GM21390 (cell line): ENCODE measurements around the gene NT5DC4.

Source experiments
- ATAC-seq: cut with Tn5 transposase; IDR thresholded peaks from one replicate; pipeline ENCODE4 v1.9.1; 2021; ENCODE audit not compliant: unreplicated experiment

The NT5DC4 gene

DNA sequence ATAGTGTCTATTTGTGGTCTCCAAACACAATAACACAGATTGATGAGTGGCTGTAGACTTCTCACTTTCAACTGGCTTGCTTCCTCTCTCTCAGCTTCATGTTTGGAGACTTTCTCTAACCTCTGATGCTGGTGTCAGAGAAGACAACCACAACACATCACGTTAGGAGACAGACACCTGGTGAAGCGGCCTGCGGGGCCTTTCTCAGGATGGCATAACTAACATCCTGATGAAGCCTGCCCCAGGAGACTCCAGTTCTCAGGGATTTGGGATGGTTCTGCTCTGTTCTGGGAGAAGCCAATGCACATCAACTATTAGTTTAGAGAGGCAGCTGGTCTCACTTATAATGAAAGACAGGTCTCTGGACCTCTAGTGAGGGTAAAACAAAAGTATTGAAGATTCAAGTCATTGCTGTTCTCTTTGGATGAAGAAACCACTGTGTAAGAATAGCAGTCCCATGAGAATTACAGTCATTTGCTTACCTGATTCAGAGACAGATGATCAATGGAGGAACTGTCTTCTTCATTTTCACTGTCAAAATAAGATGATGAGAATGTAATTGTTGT is 61.5 kb downstream of the NT5DC4 start:
- ATAC-seq = peak; percentile 91

DNA sequence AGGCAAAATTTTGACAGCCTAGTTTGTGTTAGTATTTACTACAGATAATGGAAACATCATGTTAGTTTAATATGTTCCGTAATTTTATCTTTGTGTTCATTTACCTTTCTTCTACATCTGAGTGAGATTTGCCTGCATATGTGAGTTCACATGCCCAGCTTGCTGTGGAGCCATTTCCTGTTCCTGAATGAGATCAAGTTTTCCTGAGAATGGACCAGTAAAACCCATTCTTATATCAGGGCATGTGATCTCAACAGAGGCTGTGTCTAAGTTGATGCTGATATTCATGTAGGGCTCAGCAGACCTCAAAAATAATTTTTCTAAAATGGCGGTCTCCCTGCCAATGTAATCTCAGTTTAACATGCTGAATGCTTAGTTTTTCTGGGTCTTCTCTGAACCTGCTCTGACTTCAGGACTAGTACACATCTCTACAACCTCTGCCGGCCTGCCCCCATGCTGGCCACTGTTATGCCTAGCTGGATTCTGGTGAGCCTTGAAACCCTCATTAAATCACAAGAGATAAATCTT is 62.4 kb downstream of the NT5DC4 start:
- no peak for ATAC-seq

DNA sequence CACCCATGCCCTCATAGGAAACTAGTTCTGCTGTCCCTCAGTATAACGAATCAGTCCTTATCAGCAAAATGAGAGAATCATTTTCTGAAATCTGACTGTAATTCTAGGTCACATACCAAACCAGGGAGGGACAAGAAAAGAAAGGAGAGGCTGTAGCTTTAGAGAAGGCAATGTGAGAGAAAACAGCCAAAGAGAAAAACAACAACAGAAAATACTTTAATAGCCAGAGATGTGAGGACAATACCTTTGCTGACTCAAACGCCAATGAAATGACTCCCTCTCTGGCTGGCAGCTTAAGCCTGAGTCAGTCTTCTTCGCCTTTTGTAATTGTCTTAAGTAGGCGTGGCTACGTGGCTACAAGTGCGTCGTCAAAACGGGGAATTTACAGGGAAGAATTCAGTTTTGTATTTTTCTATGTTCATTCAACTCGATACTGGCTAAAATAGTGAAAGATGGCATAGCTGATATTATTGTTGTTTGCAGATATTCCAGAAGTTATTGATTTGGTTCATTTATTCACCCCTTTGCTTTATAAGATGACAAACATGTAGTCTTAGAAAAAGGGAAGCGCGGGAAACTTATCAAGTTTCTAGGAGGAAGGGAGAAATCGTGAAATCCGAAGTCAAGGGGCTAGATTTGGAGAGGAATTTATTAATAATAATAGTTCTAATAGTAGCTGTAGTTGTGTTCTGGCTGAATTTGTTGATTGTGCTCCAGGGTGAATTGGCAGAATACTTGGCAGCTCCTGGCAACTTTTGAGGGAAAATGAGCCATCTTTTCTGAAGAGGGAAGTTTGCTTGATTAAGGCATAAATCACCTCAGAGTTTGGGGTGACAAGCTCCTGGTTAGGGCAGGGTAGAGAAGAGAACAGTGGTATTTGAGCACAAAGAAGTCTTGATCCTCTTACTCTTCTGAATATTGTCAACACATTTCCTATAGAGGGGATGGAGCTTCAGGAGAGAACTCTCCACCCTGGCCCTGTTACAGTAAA is 63.7 kb downstream of the NT5DC4 start, which contains the start of gene IL1A:
IL1A (minus strand) TSS at position 295 of the 991 bp plus-strand sequence. CDS start 723 bp downstream, outside the sequence.
- ATAC-seq = no peak

DNA sequence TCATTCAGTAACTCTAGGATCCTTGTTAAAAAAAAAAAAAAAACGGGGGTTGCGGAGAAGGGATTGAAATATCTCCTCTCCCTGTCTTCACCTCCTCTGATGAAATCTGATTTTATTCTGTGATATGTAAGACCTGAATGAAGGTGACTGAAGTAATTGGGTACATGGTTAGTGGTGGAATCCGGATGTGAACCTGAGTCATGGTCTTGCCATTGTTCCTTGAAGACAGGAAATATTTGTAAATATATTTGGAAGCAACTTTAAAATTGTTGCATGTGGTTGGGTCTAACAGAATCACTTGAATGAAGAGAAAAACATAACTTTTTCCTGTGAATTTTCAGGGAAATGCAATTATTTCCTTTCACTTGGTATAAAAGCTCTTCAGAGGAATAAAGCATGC is 66.5 kb downstream of the NT5DC4 start:
- no peak for ATAC-seq

DNA sequence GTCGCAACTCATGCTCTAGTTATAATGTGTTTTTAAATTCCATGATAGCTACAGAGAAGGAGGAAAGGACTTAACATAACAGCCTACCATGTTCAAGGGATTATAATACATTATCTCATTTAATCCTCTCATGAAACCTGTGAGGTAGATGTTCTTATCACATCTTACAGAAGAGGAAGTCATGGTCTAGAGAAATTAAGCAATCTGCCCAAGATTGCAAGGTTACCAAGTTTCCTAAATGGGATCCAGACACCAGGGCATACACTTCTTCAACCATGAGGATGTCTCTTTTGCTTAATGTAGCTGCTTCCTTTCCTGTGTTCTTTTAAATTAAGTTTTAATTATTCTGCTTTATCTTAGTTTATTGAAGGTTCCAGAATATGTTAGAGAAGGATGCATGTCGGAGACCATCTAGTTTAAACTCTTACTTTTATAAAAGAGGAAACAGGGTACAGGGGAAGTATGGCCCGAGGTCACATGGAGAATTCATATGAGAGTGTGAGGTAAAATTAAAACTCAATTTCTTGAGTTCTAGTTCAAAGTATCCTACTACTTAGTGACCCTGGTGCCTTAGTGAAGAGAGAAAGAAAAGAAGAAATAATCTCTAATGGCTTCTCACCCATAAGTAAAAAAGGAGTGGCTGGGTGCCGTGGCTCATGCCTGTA is 67.0 kb downstream of the NT5DC4 start:
- no peak for ATAC-seq

DNA sequence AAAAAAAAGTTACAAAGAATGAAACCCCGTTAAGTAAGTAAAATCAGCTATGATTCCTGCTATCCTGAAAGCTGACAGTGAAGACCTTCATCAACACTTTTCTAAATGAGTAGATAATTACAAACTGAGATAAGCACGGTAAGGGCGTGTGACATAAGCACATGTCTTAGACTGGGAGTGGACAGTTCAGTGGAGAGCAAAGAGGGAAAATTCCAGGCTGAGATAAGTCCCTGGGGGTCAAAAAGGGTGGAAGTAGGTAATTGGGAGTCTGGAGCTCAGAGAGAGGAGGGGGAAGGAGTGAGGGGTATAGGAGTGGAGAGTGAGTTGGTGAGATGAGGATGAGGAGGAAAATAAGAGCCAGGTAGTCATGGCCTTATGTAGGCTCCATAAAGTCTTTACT is 67.8 kb downstream of the NT5DC4 start:
- ATAC-seq = no peak
